ENCODE results near the gene IRF2BP1. TPM values are rescaled to one million over a fixed set of nuclear protein-coding genes. Genes with fewer than 3 reads are reported as not detected.
"Not testable (repeated sequence)": the region's sequence is repeated elsewhere in the genome, so short reads cannot be mapped to it uniquely, and the experiment has no call there.

IRF2BP1 gene
- total RNA-seq, 1 experiment from 2014 or later: 52.9 TPM

- no peak for DNase-seq (ENCODE audit: low read depth)
Observed at GRCh38 chr19:45881082-45881908, 4.6 kb downstream of the IRF2BP1 start.

GRCh38 chr19:45879971-45880370, 6.0 kb downstream of the IRF2BP1 start:
- no peak for DNase-seq (ENCODE audit: low read depth)

DNA sequence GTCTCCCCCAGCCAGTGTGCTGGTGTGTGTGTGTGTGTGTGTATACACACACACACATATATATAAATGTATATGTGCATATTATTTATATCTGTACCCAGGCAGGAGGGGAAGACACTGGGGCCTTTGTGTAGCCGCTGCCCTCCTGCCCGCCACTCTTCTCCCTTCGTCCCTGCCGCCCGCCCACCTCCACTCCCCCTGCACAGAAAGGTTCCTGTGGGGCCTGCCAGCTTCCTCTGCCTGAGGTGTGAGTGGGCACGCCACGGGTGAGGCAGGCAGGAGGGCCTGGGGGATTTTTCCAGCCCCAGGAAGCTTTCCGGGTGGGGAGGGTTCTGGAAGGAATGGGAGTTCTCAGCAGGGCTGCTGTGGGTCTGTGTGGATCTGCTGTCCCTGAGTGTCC, 6.9 kb downstream of the IRF2BP1 start:
- DNase-seq (ENCODE audit: low read depth): no peak

DNA sequence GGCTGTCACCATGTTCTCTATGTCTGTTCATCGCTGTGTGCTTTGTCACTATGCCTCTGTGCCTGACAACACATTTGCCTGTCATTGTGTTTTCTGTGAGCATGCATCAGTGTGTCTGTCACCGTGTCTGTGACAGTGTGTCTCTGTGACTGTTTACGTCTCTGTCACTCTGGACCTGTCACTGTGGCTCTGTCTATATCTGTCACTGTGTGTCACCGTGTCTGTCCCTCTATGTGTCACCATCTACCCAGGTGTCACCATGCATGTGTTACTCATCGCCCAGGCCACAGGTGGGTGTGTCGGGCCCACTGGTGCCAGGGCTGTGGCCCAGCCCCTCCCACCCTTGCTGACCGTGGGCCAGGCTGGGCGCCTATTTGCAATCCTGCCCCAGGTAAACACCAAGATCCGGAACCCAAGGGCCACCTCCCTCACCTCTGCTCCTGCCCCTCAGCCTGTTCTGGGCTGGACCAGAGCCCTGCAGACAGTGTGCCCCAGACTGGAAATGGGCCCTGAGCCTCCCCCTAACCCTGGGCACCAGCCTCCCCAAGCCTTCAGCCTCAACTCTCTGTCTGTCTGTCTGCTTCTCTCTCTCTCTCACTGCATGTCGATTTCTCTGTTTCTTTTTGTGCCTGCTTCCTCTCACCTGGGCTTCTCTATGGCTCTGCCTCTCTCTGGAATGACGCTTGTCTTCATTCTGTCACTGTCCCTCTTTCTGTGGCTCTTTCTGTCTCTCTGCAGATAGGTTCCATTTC, 7.7 kb downstream of the IRF2BP1 start:
- DNase-seq (ENCODE audit: low read depth): no peak

GRCh38 chr19:45876411-45877197, 9.3 kb downstream of the IRF2BP1 start:
- DNase-seq (ENCODE audit: low read depth): peak; percentile 69

DNA sequence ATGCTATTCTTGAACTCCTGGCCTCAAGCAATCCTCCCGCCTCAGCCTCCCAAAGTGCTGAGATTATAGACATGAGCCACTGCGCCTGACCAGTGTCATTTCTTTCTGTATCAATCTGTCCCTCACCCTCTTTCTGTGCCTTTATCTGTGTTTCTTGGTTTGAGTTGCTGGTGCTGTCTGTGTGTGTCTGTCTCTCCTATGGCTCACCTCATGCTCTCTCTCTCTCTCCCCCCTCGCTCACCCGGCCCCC, 9.9 kb downstream of the IRF2BP1 start:
- DNase-seq (ENCODE audit: low read depth): no peak

- no peak for DNase-seq (ENCODE audit: low read depth)
Observed at GRCh38 chr19:45874620-45874966, 11.3 kb downstream of the IRF2BP1 start.

DNA sequence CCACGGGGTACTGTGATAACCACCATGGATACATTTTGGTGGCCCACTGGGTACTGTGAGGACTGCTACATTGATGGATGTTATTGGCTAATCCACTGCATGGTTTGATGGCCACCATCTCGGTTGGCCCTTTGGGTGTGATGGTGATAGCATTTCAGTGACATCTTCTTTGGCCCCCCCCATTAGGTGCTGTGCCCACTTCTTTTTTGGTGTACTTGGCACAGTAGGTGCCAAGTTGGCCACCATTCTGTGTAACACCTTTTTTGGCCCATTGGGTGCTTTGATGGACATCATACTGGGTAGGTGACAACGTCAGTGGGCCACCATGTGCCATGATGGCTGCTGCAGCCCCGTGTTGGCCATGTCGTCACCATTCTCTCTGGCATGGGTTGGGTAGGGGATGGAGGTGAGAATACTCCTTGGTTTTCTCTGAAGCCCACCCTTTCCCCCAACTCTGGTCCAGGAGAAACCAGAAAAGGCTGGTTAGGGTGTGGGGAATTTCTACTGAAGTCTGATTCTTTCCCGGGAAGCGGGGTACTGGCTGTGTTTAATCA, 12.6 kb downstream of the IRF2BP1 start:
- DNase-seq (ENCODE audit: low read depth): no peak

- no peak for DNase-seq (ENCODE audit: low read depth)
Observed at GRCh38 chr19:45872095-45872919, 13.6 kb downstream of the IRF2BP1 start.

GRCh38 chr19:45870798-45871197, 15.1 kb downstream of the IRF2BP1 start:
- DNase-seq (ENCODE audit: low read depth): no peak

DNA sequence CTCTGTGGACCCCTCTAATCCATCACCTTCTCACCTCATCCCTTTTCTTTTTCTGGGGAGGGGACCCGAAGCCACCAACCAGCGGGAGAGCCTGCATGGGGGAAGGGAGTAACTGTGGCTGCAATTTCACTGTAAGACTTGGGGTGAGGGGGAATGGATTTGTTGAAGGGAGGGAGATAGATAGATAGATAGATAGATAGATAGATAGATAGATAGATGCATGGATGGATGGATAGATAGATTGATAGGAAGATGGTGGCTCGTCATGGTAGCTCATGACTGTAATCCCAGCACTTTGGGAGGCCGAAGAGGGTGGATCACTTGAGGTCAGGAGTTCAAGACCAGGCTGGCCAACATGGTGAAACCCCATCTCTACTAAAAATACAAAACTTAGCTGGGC, 18.7 kb downstream of the IRF2BP1 start:
- not testable (repeated sequence) for DNase-seq (ENCODE audit: low read depth)

DNA sequence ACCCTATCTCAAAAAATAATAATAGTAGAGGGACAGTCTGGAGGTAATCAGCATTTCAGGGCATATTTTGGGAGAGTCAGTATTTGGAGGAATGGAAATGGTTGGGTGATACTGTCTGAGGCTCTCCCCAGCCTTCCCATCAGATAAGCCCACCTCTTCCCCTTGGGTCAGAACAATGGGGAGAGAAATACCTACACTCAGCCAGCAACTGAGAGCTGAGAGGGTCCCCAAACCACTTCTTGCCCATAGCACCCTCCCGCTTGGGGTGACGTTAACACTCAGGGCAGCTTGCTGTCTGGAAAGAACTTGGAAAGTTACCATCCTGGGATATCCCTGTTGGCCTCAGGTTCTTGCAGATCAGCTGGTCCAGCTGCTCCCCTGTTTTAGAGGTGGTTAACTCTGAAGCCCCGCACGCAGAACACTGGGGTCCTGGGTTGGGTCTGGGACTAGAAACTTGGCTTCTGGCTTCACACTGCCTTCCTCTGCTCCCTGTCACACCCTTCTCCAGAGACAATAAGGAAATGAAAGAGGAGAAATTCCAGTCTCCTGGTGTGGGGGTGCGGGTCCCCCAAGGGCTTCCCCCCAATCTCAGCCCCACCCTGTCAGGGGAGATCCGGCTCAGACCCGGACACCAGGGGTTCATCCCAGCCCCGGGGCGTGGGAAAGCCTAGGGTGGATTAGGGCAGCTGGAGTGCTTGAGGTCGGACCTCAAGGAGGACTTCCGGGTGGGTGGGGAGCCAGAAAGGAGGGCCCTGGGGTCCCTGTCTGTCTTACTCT, 19.4 kb downstream of the IRF2BP1 start:
- DNase-seq (ENCODE audit: low read depth): no peak

- DNase-seq (ENCODE audit: low read depth): no peak
Observed at GRCh38 chr19:45865269-45865948, 20.5 kb downstream of the IRF2BP1 start.

DNA sequence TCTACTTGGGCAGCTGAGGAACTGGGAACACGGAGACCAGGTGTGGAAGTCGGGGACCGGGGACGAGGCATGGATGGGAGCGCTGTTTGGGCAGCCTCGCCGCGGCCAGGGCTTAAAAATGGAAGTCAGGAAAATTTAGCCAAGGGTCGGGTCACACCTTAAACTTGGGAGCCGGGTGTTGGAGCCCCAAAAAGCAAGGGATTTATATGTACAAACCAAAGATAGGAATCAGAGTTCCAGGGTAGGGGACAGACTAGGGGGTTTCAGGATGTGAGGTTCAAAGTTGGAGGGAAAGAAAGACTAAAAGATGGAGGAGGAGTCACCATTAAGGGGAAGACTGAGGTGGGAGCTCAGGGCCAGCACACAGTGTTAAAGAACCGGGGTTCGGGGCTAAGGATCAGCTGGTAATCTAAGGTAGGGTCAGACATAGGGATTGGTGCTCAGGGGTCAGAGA, 21.3 kb downstream of the IRF2BP1 start:
- no peak for DNase-seq (ENCODE audit: low read depth)

DNA sequence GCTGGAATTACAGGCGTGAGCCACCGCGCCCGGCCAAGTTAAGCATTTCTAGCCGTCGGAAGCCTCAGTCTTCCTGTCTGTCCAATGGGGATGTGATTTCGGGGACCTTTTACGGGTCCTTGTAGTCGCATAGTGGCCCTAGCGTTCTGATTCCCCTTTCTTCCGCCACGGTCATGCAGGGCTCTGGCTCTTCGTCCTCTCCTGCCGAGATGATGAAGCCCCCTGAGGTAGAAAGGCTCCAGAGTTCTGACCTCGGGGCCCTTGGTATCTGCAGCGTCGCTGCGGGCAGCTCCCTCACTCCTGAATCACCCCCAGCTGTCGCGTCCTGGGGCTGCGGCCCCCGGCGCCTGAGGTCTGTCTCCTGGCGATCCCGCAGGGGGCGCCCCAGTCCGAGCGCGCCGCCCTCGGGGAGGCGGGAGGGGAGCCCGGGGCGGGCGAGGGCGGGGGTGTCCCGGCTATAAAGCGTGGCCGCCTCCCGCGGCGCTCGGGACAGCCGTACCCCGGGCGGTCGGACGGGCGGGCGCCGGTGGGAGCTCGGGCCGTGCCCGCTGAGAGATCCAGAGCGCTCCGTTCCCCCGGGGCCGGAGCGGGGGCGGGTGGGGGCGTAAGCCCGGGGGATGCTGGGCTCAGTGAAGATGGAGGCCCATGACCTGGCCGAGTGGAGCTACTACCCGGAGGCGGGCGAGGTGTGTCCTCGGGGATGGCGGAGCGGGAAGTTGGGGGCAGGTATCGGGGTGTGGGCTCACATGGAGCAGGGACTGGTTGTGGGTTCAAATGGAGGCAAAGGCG, 21.9 kb downstream of the IRF2BP1 start, which contains the start of gene FOXA3:
Gene FOXA3, plus strand, starts transcription at position 487 of the 789 bp plus-strand sequence. Its CDS starts 131 bp downstream, at position 618.
- peak; percentile 83 for DNase-seq (ENCODE audit: low read depth)

DNA sequence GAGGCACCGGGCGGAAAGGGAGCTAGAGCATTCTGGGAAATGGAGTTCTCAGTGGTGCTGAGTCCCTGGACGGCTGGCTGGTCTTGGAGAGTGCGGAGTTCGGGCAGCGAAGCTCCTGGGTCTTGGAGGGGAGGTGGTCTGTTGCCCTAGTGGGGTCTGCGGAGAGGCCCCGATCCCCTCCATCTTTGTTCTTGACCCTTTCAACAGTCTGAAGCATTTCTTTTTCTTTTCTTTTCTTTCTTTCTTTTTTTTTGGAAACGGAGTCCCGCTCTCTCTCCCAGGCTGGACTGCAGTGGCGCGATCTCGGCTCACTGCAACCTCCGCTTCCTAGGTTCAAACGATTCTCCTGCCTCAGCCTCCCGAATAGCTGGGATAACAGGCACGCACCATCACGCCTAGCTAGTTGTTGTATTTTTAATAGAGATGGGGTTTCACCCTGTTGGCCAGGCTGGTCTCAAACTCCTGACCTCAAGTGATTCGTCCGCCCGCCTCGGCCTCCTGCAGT, 22.6 kb downstream of the IRF2BP1 start:
- DNase-seq (ENCODE audit: low read depth): no peak

DNA sequence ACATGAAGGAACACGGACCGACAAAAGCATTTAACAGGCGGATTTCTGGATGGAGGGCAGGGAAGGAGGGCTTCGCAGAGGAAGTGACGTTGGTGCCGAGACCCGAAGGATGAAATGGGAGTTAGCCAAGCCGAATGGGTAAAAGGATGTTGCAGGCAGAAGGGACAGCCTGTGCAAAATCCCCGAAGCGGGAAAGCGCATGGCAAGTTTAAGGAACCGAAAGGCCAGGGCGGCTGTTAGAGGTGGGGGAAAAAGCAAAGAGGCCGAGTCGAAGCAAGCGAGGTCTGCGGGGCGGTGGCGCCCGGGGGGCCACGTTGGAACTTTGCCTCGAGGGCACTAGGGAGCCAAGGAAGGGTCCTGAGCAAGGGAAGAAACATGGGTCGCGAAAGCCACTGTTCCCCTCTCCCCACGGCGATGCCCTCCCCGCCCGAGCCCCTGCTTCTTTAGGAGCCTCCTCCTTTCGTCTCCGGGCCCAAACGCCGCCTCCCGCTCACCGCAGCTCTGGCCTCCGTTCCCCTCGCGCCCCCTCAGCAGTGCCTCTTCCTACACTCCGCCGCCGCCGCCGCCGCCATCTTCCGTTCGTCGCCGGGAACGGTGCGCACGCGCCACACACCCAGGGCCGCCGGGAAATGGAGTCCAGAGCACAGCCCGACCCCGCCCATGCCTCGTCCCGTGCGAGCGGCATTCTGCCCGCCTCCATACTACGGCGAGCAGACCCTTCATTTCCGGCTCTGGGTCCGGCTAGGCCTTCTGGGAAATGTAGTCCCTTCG, 23.2 kb downstream of the IRF2BP1 start, which contains the start of gene SYMPK:
Gene SYMPK, minus strand, starts transcription at position 584 of the 771 bp plus-strand sequence. CDS start 8,652 bp downstream, outside the sequence.
- peak; percentile 100 for DNase-seq (ENCODE audit: low read depth)

- no peak for DNase-seq (ENCODE audit: low read depth)
Observed at GRCh38 chr19:45862271-45862563, 23.7 kb downstream of the IRF2BP1 start.

Measured in Daoy (cell line).